H1 (cell line): Measurements from ENCODE around the gene FSIP1.

Experiments
- CBX5 ChIP-seq: fragments of 300-800, 300-1000 bp; sonication (generic); IDR thresholded peaks from 2 replicates; pipeline ENCODE4 v1.7.1; 2016; ENCODE audit warnings: antibody characterized with exemption, low read length, low read depth
- CBX8 ChIP-seq: fragments of 300-800, 300-1000 bp; sonication (generic); IDR thresholded peaks from 2 replicates; pipeline ENCODE4 v1.7.1; 2016; ENCODE audit warnings: low read depth, low read length, borderline replicate concordance
- E2F6 ChIP-seq: IDR thresholded peaks from 2 replicates; pipeline ENCODE4 v1.6.1; 2012; ENCODE audit warnings: inconsistent platforms
- EP300 ChIP-seq, 2 experiments: IDR thresholded peaks; 1 replicate in 1 of 2; 2 replicates in 1 of 2; pipeline ENCODE4 v1.6.1; 2011 to 2012; ENCODE audit warnings: low read depth in 2 of 2, low read length in 2 of 2, mild to moderate bottlenecking in 2 of 2, borderline replicate concordance in 1 of 2, inconsistent platforms in 1 of 2, moderate library complexity in 1 of 2
- HDAC2 ChIP-seq, 2 experiments: fragments of 300-600 bp in 1 of 2; sonication (generic) in 1 of 2; IDR thresholded peaks; 2 replicates each; pipeline ENCODE4 v1.6.1; 2011 to 2012; ENCODE audit warnings: low read depth in 2 of 2, low read length in 2 of 2, mild to moderate bottlenecking in 2 of 2, moderate library complexity in 2 of 2, borderline replicate concordance in 1 of 2, inconsistent platforms in 1 of 2
- JUN ChIP-seq: IDR thresholded peaks from 2 replicates; pipeline ENCODE4 v1.6.1; 2011; ENCODE audit warnings: low read depth, mild to moderate bottlenecking, improper control_type of control experiment, low read length
- POLR2A ChIP-seq, 2 experiments: IDR thresholded peaks; 1 replicate in 1 of 2; 2 replicates in 1 of 2; pipeline ENCODE4 v1.6.1; 2011; ENCODE audit warnings: low read depth in 2 of 2, low read length in 2 of 2, mild to moderate bottlenecking in 2 of 2; ENCODE audit errors: control extremely low read depth in 1 of 2
- POLR2AphosphoS5 ChIP-seq: IDR thresholded peaks from 2 replicates; pipeline ENCODE4 v1.6.1; 2011; ENCODE audit warnings: low read depth, low read length
- RXRA ChIP-seq: IDR thresholded peaks from 2 replicates; pipeline ENCODE4 v1.6.1; 2011; ENCODE audit warnings: low read depth, mild to moderate bottlenecking, low read length, moderate library complexity; ENCODE audit not compliant: insufficient read depth
- SIN3A ChIP-seq, 2 experiments: IDR thresholded peaks in 1 of 2; conservative IDR thresholded peaks in 1 of 2; 2 replicates each; pipeline ENCODE4 v1.6.1; 2011 to 2012; ENCODE audit warnings: low read length in 2 of 2, improper control_type of control experiment in 1 of 2, low read depth in 1 of 2, mild to moderate bottlenecking in 1 of 2
- SP1 ChIP-seq: IDR thresholded peaks from 2 replicates; pipeline ENCODE4 v1.6.1; 2011; ENCODE audit warnings: low read depth, low read length
- TF ChIP-seq, protein P1 (sequence below), 3 experiments: IDR thresholded peaks; 1 replicate in 2 of 3; 2 replicates in 1 of 3; pipeline versions ENCODE4 v1.5.1 to v1.6.1; 2011; ENCODE audit warnings: low read length in 3 of 3, mild to moderate bottlenecking in 3 of 3, inconsistent platforms in 2 of 3, low read depth in 1 of 3, moderate library complexity in 1 of 3; ENCODE audit not compliant: insufficient read depth in 1 of 3; ENCODE audit errors: control extremely low read depth in 1 of 3
- TF ChIP-seq, protein P2 (sequence below): IDR thresholded peaks from 2 replicates; pipeline ENCODE4 v1.6.1; 2012; ENCODE audit warnings: inconsistent platforms

DNA sequence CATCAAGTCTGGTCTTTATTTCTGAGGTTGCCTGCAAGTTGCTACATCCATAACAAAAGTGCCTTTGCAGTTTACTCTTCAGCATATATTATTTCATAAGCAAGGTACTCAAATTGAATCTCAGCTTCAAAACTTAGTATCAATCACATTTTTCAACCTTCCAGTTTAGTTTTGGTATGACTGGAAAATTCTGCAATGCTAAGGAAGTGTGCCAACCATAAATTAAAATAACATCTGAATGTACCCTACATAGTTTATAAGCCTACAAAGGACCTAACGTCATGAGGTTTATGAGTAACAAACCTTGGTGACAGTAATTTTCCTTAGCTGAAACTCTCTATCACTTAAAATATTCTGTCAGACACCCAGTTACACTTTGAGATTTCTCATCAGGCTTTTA lies 138.9 kb downstream of the FSIP1 start:
- TF ChIP-seq HDAC2 (IDR thresholded peaks at IDR 0.05; ENCODE audit: borderline replicate concordance in 1 of 2, low read depth in 2 of 2, low read length in 2 of 2) (no peak), E2F6 (no peak), CBX8 (no peak), RXRA (no peak), SIN3A (conservative IDR thresholded peaks at IDR 0.05 in 1 of 2, IDR thresholded peaks at IDR 0.05 in 1 of 2; ENCODE audit: low read depth in 1 of 2, low read length in 2 of 2) (no peak), CBX5 (no peak), EP300 (IDR thresholded peaks at IDR 0.05; ENCODE audit: borderline replicate concordance in 1 of 2, low read depth in 2 of 2, low read length in 2 of 2) (no peak), JUN (no peak), POLR2AphosphoS5 (no peak), POLR2A (IDR thresholded peaks at IDR 0.05; ENCODE audit: control extremely low read depth in 1 of 2, low read depth in 2 of 2, low read length in 2 of 2) (no peak), SP1 (no peak)
- TF ChIP-seq, protein P1, sequence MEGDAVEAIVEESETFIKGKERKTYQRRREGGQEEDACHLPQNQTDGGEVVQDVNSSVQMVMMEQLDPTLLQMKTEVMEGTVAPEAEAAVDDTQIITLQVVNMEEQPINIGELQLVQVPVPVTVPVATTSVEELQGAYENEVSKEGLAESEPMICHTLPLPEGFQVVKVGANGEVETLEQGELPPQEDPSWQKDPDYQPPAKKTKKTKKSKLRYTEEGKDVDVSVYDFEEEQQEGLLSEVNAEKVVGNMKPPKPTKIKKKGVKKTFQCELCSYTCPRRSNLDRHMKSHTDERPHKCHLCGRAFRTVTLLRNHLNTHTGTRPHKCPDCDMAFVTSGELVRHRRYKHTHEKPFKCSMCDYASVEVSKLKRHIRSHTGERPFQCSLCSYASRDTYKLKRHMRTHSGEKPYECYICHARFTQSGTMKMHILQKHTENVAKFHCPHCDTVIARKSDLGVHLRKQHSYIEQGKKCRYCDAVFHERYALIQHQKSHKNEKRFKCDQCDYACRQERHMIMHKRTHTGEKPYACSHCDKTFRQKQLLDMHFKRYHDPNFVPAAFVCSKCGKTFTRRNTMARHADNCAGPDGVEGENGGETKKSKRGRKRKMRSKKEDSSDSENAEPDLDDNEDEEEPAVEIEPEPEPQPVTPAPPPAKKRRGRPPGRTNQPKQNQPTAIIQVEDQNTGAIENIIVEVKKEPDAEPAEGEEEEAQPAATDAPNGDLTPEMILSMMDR (IDR thresholded peaks at IDR 0.05; ENCODE audit: control extremely low read depth in 1 of 3, insufficient read depth in 1 of 3, low read depth in 1 of 3, low read length in 3 of 3), result no peak
- TF ChIP-seq, protein P2, sequence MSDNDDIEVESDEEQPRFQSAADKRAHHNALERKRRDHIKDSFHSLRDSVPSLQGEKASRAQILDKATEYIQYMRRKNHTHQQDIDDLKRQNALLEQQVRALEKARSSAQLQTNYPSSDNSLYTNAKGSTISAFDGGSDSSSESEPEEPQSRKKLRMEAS, result no peak
